H9 (cell line): Measurements from ENCODE around the gene SAA1. TPM values are rescaled to one million over a fixed set of nuclear protein-coding genes. Genes with fewer than 3 reads are reported as not detected.

Experiments used
- DNase-seq: peaks from one replicate; pipeline ENCODE4 v3.0.0-alpha.2; 2017
- H2AFZ ChIP-seq: one replicate; pipeline ENCODE4 v1.6.1; 2013; ENCODE audit warnings: mild to moderate bottlenecking, low read length, control low read depth, moderate library complexity
- H2AK5ac ChIP-seq: 2 replicates; pipeline ENCODE4 v1.6.1; 2013; ENCODE audit warnings: low read length, control low read depth, mixed read lengths; ENCODE audit not compliant: insufficient read length
- H2BK120ac ChIP-seq: one replicate; pipeline ENCODE4 v1.6.1; 2013; ENCODE audit warnings: low read depth, mild to moderate bottlenecking, low read length, control low read depth, inconsistent platforms; ENCODE audit not compliant: poor library complexity, severe bottlenecking
- H2BK12ac ChIP-seq: 2 replicates; pipeline ENCODE4 v1.6.1; 2013; ENCODE audit warnings: low read length, control low read depth, mixed read lengths, low read depth; ENCODE audit not compliant: insufficient read length
- H2BK15ac ChIP-seq: 2 replicates; pipeline ENCODE4 v1.6.1; 2013; ENCODE audit warnings: low read depth, low read length, control low read depth
- H2BK20ac ChIP-seq: one replicate; pipeline ENCODE4 v1.6.1; 2013; ENCODE audit warnings: low read depth, mild to moderate bottlenecking, low read length, control low read depth, inconsistent platforms; ENCODE audit not compliant: poor library complexity, severe bottlenecking
- H2BK5ac ChIP-seq: 2 replicates; pipeline ENCODE4 v1.6.1; 2013; ENCODE audit warnings: low read length, control low read depth, mixed read lengths; ENCODE audit not compliant: insufficient read length
- H3K14ac ChIP-seq: 2 replicates; pipeline ENCODE4 v1.6.1; 2013; ENCODE audit warnings: low read length, control low read depth; ENCODE audit not compliant: insufficient read depth
- H3K18ac ChIP-seq: 2 replicates; pipeline ENCODE4 v1.6.1; 2013; ENCODE audit warnings: low read depth, mild to moderate bottlenecking, mixed read lengths, low read length, control low read depth; ENCODE audit not compliant: insufficient read length
- H3K23ac ChIP-seq: 2 replicates; pipeline ENCODE4 v1.6.1; 2013; ENCODE audit warnings: low read length, control low read depth, mixed read lengths, low read depth; ENCODE audit not compliant: insufficient read length
- H3K23me2 ChIP-seq: 2 replicates; pipeline ENCODE4 v1.6.1; 2013; ENCODE audit warnings: low read depth, mild to moderate bottlenecking, mixed read lengths, low read length, control low read depth; ENCODE audit not compliant: insufficient read length, poor library complexity, severe bottlenecking
- H3K27ac ChIP-seq: 2 replicates; pipeline ENCODE4 v1.5.1; 2013; ENCODE audit warnings: low read length, control low read depth, mixed read lengths, low read depth; ENCODE audit not compliant: insufficient read length
- H3K27me3 ChIP-seq: 2 replicates; pipeline ENCODE4 v1.6.1; 2013; ENCODE audit warnings: low read length, control low read depth, inconsistent platforms; ENCODE audit not compliant: insufficient read depth
- H3K4ac ChIP-seq: 2 replicates; pipeline ENCODE4 v1.6.1; 2013; ENCODE audit warnings: low read depth, mild to moderate bottlenecking, control low read depth, inconsistent platforms, low read length, moderate library complexity
- H3K4me1 ChIP-seq: 2 replicates; pipeline ENCODE4 v1.6.1; 2013; ENCODE audit warnings: low read length, control low read depth, inconsistent platforms; ENCODE audit not compliant: insufficient read depth
- H3K4me2 ChIP-seq: 2 replicates; pipeline ENCODE4 v1.6.1; 2013; ENCODE audit warnings: low read length, control low read depth, mixed read lengths; ENCODE audit not compliant: insufficient read length, insufficient read depth
- H3K56ac ChIP-seq: 2 replicates; pipeline ENCODE4 v1.6.1; 2013; ENCODE audit warnings: low read depth, mild to moderate bottlenecking, mixed read lengths, low read length, control low read depth; ENCODE audit not compliant: insufficient read length
- H3K79me1 ChIP-seq: 2 replicates; pipeline ENCODE4 v1.6.1; 2013; ENCODE audit warnings: low read depth, mild to moderate bottlenecking, moderate library complexity, low read length, control low read depth, inconsistent platforms; ENCODE audit not compliant: insufficient read depth, poor library complexity, severe bottlenecking
- H3K79me2 ChIP-seq: 2 replicates; pipeline ENCODE4 v1.6.1; 2013; ENCODE audit warnings: low read length, control low read depth, inconsistent platforms; ENCODE audit not compliant: insufficient read depth
- H3K9ac ChIP-seq: 2 replicates; pipeline ENCODE4 v1.6.1; 2013; ENCODE audit warnings: low read length, control low read depth, mixed read lengths; ENCODE audit not compliant: insufficient read length; ENCODE audit errors: extremely low read depth
- H3K9me3 ChIP-seq: one replicate; pipeline ENCODE4 v1.6.1; 2013; ENCODE audit warnings: low read depth, low read length, inconsistent platforms; ENCODE audit not compliant: control insufficient read depth
- H3T11ph ChIP-seq: one replicate; pipeline ENCODE4 v1.6.1; 2013; ENCODE audit warnings: mild to moderate bottlenecking, low read length, control low read depth, inconsistent platforms
- H4K20me1 ChIP-seq: one replicate; pipeline ENCODE4 v1.6.1; 2013; ENCODE audit not compliant: control insufficient read depth, insufficient read length, insufficient read depth
- H4K5ac ChIP-seq: 2 replicates; pipeline ENCODE4 v1.6.1; 2013; ENCODE audit warnings: low read depth, mild to moderate bottlenecking, mixed read lengths, low read length, control low read depth; ENCODE audit not compliant: insufficient read length
- H4K8ac ChIP-seq: replicated peaks from 2 replicates; pipeline ENCODE4 v1.6.1; 2013; ENCODE audit warnings: low read length, control low read depth, mixed read lengths, low read depth; ENCODE audit not compliant: insufficient read length
- H4K91ac ChIP-seq: 2 replicates; pipeline ENCODE4 v1.6.1; 2013; ENCODE audit warnings: low read depth, mild to moderate bottlenecking, moderate library complexity, mixed read lengths, low read length, control low read depth; ENCODE audit not compliant: insufficient read length
- H3K27ac Mint-ChIP-seq, 3 experiments: 2 replicates in 2 of 3; 3 replicates in 1 of 3; pipeline ENCODE4 v1.8.0; 2020 to 2021; ENCODE audit warnings: mixed read lengths in 3 of 3, mild to moderate bottlenecking in 1 of 3, moderate library complexity in 1 of 3
- H3K27me3 Mint-ChIP-seq: 2 replicates; pipeline ENCODE4 v1.8.0; 2021; ENCODE audit warnings: low read depth, mild to moderate bottlenecking, moderate library complexity, mixed read lengths
- H3K36me3 Mint-ChIP-seq, 3 experiments: 2 replicates in 2 of 3; 3 replicates in 1 of 3; pipeline ENCODE4 v1.8.0; 2020 to 2021; ENCODE audit warnings: low read depth in 3 of 3, mixed read lengths in 3 of 3; ENCODE audit not compliant: insufficient read depth in 1 of 3
- H3K4me1 Mint-ChIP-seq, 2 experiments: 2 replicates each; pipeline ENCODE4 v1.8.0; 2020; ENCODE audit warnings: mixed read lengths in 2 of 2
- H3K4me3 Mint-ChIP-seq, 2 experiments: 2 replicates in 1 of 2; 3 replicates in 1 of 2; pipeline ENCODE4 v1.8.0; 2020 to 2021; ENCODE audit warnings: mild to moderate bottlenecking in 2 of 2, mixed read lengths in 2 of 2, moderate library complexity in 1 of 2
- H3K9me3 Mint-ChIP-seq, 2 experiments: 2 replicates in 1 of 2; 3 replicates in 1 of 2; pipeline ENCODE4 v1.8.0; 2020; ENCODE audit warnings: mild to moderate bottlenecking in 2 of 2, mixed read lengths in 2 of 2, moderate library complexity in 1 of 2
- WGBS: extraction: QIAGEN DNeasy Blood & Tissue Kit; methylation state at CpG from one replicate; pipeline ENCODE4 v1.1.7; 2013; ENCODE audit warnings: missing lambda C conversion rate, low lambda C conversion rate, mixed read lengths; ENCODE audit not compliant: insufficient read length; ENCODE audit errors: extremely low coverage; 5-methylcytosine and 5-hydroxymethylcytosine counted together
- total RNA-seq: library from RNA; stranded (reverse); gene quantifications from 2 replicates; pipeline ENCODE4 v1.2.1, GENCODE V29; 2021
- TF ChIP-seq, protein P1 (sequence below): fragments of 200-600 bp; sonication (generic); conservative IDR thresholded peaks from 3 replicates; pipeline ENCODE4 v1.8.0; 2021; ENCODE audit warnings: antibody characterized with exemption, mild to moderate bottlenecking

The SAA1 gene
- total RNA-seq, 1 experiment from 2014 or later = not detected

DNA sequence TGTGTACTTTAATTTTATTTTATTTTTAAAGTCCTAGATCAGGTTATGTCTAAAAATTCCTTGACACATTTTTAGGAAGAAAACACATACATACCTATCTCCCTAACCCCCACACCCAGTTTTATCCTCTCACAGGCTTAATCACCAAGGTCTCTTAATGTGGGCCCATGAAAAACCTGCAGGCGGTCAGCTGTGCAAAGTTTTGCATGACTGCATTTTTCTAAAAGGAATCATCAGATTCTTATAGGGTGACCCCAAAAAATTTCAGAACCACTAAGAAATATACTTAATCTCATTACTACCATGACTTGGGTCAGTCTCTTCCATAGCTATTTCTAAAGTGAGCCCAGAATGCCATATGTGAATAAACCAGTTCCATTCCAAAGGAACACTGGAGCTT, 19.8 kb downstream of the SAA1 start:
- no peak for DNase-seq
- no peak overlapping the region for H2BK15ac ChIP-seq
- Mint-ChIP-seq H3K36me3 (peaks cover 23 to 66% (median 64%) of the 10 kb centered on the region in 3 experiments; a peak in 6 of 7 replicates), H3K4me1 (no peaks in the 10 kb centered on the region), H3K27ac (no peak overlapping the region), H3K4me3 (no peak overlapping the region), H3K27me3 (no peaks in the 10 kb centered on the region), H3K9me3 (no peaks in the 10 kb centered on the region)
- H2BK20ac ChIP-seq = no peak overlapping the region
- no peaks in the 10 kb centered on the region for H3K23me2 ChIP-seq
- H3K18ac ChIP-seq = no peak overlapping the region
- H4K20me1 ChIP-seq = no peaks in the 10 kb centered on the region
- no peak overlapping the region for H4K91ac ChIP-seq
- no peaks in the 10 kb centered on the region for H3K79me2 ChIP-seq
- H3K9ac ChIP-seq = no peak overlapping the region
- no CpG with 5 or more reads among the region's 1 CpG for WGBS
- H2AFZ ChIP-seq = no peak overlapping the region
- H2AK5ac ChIP-seq = no peak overlapping the region
- no peak overlapping the region for H3T11ph ChIP-seq
- H4K5ac ChIP-seq = no peak overlapping the region
- no peak overlapping the region for H3K4ac ChIP-seq
- no peaks in the 10 kb centered on the region for H3K27me3 ChIP-seq
- no peak overlapping the region for H4K8ac ChIP-seq
- H3K56ac ChIP-seq = no peak overlapping the region
- TF ChIP-seq, protein P1, sequence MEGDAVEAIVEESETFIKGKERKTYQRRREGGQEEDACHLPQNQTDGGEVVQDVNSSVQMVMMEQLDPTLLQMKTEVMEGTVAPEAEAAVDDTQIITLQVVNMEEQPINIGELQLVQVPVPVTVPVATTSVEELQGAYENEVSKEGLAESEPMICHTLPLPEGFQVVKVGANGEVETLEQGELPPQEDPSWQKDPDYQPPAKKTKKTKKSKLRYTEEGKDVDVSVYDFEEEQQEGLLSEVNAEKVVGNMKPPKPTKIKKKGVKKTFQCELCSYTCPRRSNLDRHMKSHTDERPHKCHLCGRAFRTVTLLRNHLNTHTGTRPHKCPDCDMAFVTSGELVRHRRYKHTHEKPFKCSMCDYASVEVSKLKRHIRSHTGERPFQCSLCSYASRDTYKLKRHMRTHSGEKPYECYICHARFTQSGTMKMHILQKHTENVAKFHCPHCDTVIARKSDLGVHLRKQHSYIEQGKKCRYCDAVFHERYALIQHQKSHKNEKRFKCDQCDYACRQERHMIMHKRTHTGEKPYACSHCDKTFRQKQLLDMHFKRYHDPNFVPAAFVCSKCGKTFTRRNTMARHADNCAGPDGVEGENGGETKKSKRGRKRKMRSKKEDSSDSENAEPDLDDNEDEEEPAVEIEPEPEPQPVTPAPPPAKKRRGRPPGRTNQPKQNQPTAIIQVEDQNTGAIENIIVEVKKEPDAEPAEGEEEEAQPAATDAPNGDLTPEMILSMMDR = no peak
- H3K79me1 ChIP-seq = no peaks in the 10 kb centered on the region
- no peak overlapping the region for H3K14ac ChIP-seq
- H2BK12ac ChIP-seq = no peak overlapping the region
- H3K23ac ChIP-seq = no peak overlapping the region
- no peak overlapping the region for H2BK120ac ChIP-seq
- no peak overlapping the region for H3K27ac ChIP-seq
- H3K4me1 ChIP-seq = no peaks in the 10 kb centered on the region
- no peak overlapping the region for H2BK5ac ChIP-seq
- no peak overlapping the region for H3K4me2 ChIP-seq
- no peaks in the 10 kb centered on the region for H3K9me3 ChIP-seq
